ENCODE data around the gene RGS16. TPM values are rescaled to one million over a fixed set of nuclear protein-coding genes. Genes with fewer than 3 reads are reported as not detected.
"Not testable (repeated sequence)": the region's sequence is repeated elsewhere in the genome, so short reads cannot be mapped to it uniquely, and the experiment has no call there.

RGS16 gene
- total and polyA plus RNA-seq, 2 experiments from 2014 or later, result 0.11 to 0.41 TPM

DNA sequence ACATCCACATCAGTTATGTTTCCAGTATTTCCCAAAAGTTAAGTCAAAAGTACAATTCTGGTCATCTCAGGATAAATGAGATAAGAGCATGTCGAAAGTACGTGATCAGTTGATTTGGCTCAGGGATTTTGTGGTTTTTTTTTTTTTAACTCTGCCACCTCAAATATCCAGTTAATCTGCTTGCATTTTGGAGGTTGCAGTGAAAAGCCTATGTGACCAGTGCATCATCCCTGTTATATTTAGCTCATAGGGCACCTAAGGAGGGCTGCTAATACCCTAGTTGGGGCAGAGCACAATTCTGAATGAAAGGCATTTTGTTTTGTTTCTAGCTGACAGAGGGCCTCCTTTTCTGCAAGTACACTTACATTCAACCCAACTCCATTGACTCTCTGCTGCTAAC lies 31.7 kb upstream of the RGS16 start:
- H2AFZ ChIP-seq, result no peak overlapping the region
- H3K9ac ChIP-seq, result no peak overlapping the region
- no peak for DNase-seq
- no peaks in the 10 kb centered on the region for H3K9me2 ChIP-seq (ENCODE audit: insufficient read depth)
- no peak overlapping the region for H3K4me2 ChIP-seq (ENCODE audit: unreplicated experiment)
- no peak overlapping the region for H3K4me3 ChIP-seq
- H3K27me3 ChIP-seq (replicated peaks; ENCODE audit: insufficient read depth), result no peaks in the 10 kb centered on the region; the same call in 1 of the 2 replicates
- no peaks in the 10 kb centered on the region for H3K79me2 ChIP-seq (ENCODE audit: insufficient read depth)
- 78 to 92% methylated on average over 2 of the region's 2 CpGs for WGBS, 2 experiments (ENCODE audit: low coverage in 1 of 2, low lambda C conversion rate in 2 of 2, missing lambda C conversion rate in 2 of 2)
- no peak overlapping the region for H3K27ac ChIP-seq
- TF ChIP-seq EZH2phosphoT487 (IDR thresholded peaks at IDR 0.05; ENCODE audit: insufficient read depth, low read depth) (no peak), EZH2 (IDR thresholded peaks at IDR 0.05; ENCODE audit: insufficient read depth, poor library complexity, severe bottlenecking) (no peak)
- H3F3A ChIP-seq (ENCODE audit: insufficient read depth), result no peaks in the 10 kb centered on the region
- no peaks in the 10 kb centered on the region for H3K4me1 ChIP-seq (ENCODE audit: insufficient read depth)
- H3K36me3 ChIP-seq (ENCODE audit: low read depth), result no peaks in the 10 kb centered on the region
- no peaks in the 10 kb centered on the region for H3K9me3 ChIP-seq (ENCODE audit: low read depth)
- no peaks in the 10 kb centered on the region for H4K20me1 ChIP-seq (ENCODE audit: insufficient read depth)
- in situ Hi-C loops (cut with MboI), result no loop called here

DNA sequence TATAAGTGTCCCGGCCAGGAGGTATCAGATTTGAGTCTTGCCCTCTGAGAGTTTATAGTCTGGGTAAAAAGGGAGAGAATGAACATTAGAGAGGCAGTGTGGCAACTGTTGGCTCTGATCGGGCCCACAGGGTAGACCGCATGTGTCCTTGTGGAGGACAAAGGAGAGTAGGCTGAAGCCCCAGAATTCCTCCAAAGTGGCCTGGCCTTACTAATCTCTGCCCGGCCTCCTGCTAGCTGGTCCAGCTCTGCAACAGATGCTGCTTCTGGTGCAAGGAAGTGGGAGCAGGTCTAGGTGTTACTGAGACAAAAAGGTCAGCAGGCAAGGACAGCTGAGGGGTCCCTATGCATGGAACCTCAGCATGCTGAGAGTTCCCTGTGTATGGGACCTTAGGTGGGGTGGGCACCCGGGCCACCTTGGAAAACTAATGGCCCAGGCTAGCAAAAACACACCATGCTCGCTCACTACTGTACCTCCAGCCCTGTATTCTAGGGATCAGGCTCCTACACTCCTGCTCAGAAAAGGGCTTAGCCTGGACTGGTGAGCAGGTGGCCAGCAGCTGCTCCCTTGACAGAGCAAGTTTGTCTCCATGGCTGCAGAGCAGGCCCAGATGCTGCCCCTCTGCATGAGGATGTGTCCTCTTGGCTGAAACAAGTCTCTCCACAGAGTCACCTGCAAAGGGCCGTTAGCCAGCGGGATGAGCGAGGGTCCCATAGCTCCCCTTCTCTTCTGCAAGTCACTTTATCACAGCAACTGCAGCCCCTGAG lies 30.3 kb upstream of the RGS16 start:
- Histone ChIP-seq H3K9ac (no peak overlapping the region), H3K4me1 (ENCODE audit: insufficient read depth) (no peaks in the 10 kb centered on the region), H3K9me2 (ENCODE audit: insufficient read depth) (no peaks in the 10 kb centered on the region), H3K4me2 (ENCODE audit: unreplicated experiment) (no peak overlapping the region), H3K27ac (no peak overlapping the region), H2AFZ (no peak overlapping the region), H3K9me3 (ENCODE audit: low read depth) (no peaks in the 10 kb centered on the region), H3K79me2 (ENCODE audit: insufficient read depth) (no peaks in the 10 kb centered on the region), H3K36me3 (ENCODE audit: low read depth) (no peaks in the 10 kb centered on the region), H4K20me1 (ENCODE audit: insufficient read depth) (no peaks in the 10 kb centered on the region), H3K27me3 (replicated peaks; ENCODE audit: insufficient read depth) (no peaks in the 10 kb centered on the region; the same call in 1 of the 2 replicates), H3K4me3 (no peak overlapping the region), H3F3A (ENCODE audit: insufficient read depth) (no peaks in the 10 kb centered on the region)
- in situ Hi-C loops (cut with MboI), result no loop called here
- DNase-seq, result no peak
- TF ChIP-seq EZH2phosphoT487 (IDR thresholded peaks at IDR 0.05; ENCODE audit: insufficient read depth, low read depth), result no peak
- TF ChIP-seq EZH2 (IDR thresholded peaks at IDR 0.05; ENCODE audit: insufficient read depth, poor library complexity, severe bottlenecking), result no peak
- 75 to 81% methylated on average over 9 of the region's 9 CpGs for WGBS, 2 experiments (ENCODE audit: low coverage in 1 of 2, low lambda C conversion rate in 2 of 2, missing lambda C conversion rate in 2 of 2)

DNA sequence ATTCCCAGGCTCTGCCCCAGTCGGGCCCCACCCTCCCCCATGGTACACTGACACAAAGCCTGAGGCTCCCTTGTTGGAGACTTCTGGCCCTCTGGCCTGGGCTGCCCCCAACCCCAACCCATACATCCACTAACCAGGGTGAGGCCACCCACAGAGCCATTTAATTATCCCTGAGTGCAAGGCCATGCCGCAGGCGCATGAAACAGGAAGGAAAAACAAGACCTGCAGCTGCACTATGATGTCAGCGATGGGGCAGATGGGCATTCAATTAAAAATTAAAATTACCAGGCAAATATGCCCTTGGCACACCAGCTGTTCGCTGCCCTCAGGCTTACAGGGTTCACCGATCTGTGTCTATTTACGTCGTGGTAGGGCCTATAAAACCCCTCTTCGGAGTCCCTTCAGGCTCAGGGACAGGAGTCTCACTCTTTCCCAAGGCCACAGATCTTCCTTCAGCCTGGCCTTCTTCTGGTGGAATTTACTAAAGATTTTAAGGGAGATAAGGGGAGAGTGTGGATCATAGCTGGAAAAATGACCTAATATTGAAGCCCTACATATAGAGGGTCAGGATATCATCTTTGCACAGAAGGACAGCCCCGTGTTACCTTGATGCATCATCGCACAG lies 29.6 kb upstream of the RGS16 start:
- Histone ChIP-seq H2AFZ (no peak overlapping the region), H3F3A (ENCODE audit: insufficient read depth) (no peaks in the 10 kb centered on the region), H3K4me3 (no peak overlapping the region), H3K27ac (no peak overlapping the region), H3K79me2 (ENCODE audit: insufficient read depth) (no peaks in the 10 kb centered on the region), H3K9me3 (ENCODE audit: low read depth) (no peaks in the 10 kb centered on the region), H3K9ac (no peak overlapping the region), H3K4me1 (ENCODE audit: insufficient read depth) (no peaks in the 10 kb centered on the region), H3K36me3 (ENCODE audit: low read depth) (no peaks in the 10 kb centered on the region), H4K20me1 (ENCODE audit: insufficient read depth) (no peaks in the 10 kb centered on the region), H3K27me3 (replicated peaks; ENCODE audit: insufficient read depth) (no peaks in the 10 kb centered on the region), H3K4me2 (ENCODE audit: unreplicated experiment) (no peak overlapping the region), H3K9me2 (ENCODE audit: insufficient read depth) (no peaks in the 10 kb centered on the region)
- DNase-seq, result no peak
- 82 to 91% methylated on average over 10 to 11 of the region's 11 CpGs for WGBS, 2 experiments (ENCODE audit: low coverage in 1 of 2, low lambda C conversion rate in 2 of 2, missing lambda C conversion rate in 2 of 2)
- in situ Hi-C loops (cut with MboI), result no loop called here
- TF ChIP-seq EZH2phosphoT487 (IDR thresholded peaks at IDR 0.05; ENCODE audit: insufficient read depth, low read depth), result no peak

DNA sequence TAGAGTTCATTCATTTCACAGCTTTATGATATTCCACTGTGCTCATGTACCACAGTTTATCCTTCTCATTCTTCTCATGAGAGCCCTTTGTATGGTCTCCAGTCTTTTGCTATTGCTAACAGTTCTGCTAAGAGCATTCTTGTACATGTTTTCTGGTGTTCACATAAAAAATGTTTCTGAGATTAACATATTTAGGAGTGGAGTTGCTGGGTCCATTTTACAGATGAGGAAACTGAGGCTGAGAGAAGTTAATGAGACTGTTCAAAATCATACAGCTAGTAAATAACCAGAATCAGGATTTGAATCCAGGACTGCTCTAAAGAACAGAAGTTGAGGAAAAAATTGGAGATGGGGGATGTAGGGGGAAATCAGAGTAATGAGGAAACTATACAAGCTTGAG lies 28.8 kb upstream of the RGS16 start:
- Histone ChIP-seq H3K4me1 (ENCODE audit: insufficient read depth) (no peaks in the 10 kb centered on the region), H3K4me3 (no peak overlapping the region), H3K36me3 (ENCODE audit: low read depth) (no peaks in the 10 kb centered on the region), H3K27ac (no peak overlapping the region), H4K20me1 (ENCODE audit: insufficient read depth) (no peaks in the 10 kb centered on the region), H3K9me2 (ENCODE audit: insufficient read depth) (no peaks in the 10 kb centered on the region), H3K27me3 (replicated peaks; ENCODE audit: insufficient read depth) (no peaks in the 10 kb centered on the region), H3F3A (ENCODE audit: insufficient read depth) (no peaks in the 10 kb centered on the region), H3K79me2 (ENCODE audit: insufficient read depth) (no peaks in the 10 kb centered on the region), H3K9ac (no peak overlapping the region), H3K4me2 (ENCODE audit: unreplicated experiment) (no peak overlapping the region), H3K9me3 (ENCODE audit: low read depth) (no peaks in the 10 kb centered on the region), H2AFZ (no peak overlapping the region)
- DNase-seq, result no peak
- TF ChIP-seq EZH2 (IDR thresholded peaks at IDR 0.05; ENCODE audit: insufficient read depth, poor library complexity, severe bottlenecking) (no peak), EZH2phosphoT487 (IDR thresholded peaks at IDR 0.05; ENCODE audit: insufficient read depth, low read depth) (no peak)
- in situ Hi-C loops (cut with MboI), result no loop called here

DNA sequence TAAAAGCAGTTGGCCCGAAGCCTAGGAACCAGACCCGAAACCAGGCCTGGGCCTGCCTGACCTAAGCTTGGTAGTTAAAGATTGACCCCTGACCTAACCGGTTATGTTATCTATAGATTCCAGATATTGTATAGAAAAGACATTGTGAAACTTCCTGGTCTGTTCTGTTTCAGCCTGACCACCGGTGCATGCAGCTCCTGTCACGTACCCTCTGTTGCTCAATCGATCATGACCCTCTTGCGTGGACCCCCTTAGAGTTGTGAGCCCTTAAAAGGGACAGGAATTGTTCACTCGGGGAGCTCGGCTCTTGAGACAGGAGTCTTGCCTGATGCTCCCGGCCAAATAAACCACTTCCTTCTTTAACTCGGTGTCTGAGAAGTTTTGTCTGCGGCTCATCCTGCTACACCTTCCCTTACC lies 28.3 kb upstream of the RGS16 start:
- H3K27me3 ChIP-seq (replicated peaks; ENCODE audit: insufficient read depth); H3K36me3 ChIP-seq (ENCODE audit: low read depth); H3K27ac ChIP-seq; H4K20me1 ChIP-seq (ENCODE audit: insufficient read depth); DNase-seq; H3K9me3 ChIP-seq (ENCODE audit: low read depth); H3K4me3 ChIP-seq; H3K4me1 ChIP-seq (ENCODE audit: insufficient read depth); H3K4me2 ChIP-seq (ENCODE audit: unreplicated experiment); H3K9ac ChIP-seq; H3K79me2 ChIP-seq (ENCODE audit: insufficient read depth); H3F3A ChIP-seq (ENCODE audit: insufficient read depth); H3K9me2 ChIP-seq (ENCODE audit: insufficient read depth); H2AFZ ChIP-seq; in situ Hi-C loops (cut with MboI): not testable (repeated sequence)
- 88 to 92% methylated on average over 12 of the region's 12 CpGs for WGBS, 2 experiments (ENCODE audit: low coverage in 1 of 2, low lambda C conversion rate in 2 of 2, missing lambda C conversion rate in 2 of 2)
